IMR-90 (cell line): ENCODE measurements around the gene IER5L. TPM values are rescaled to one million over a fixed set of nuclear protein-coding genes. Genes with fewer than 3 reads are reported as not detected.
A peak's percentile ranks its signal among the peaks of the same experiment; 100 is the strongest.

Experiments
- ATAC-seq: fragments of 200-7000 bp; cut with Tn5 transposase; 2 replicates; pipeline ENCODE4 v1.9.1; 2020; ENCODE audit warnings: low read depth, mild to moderate bottlenecking, moderate library complexity
- BruUV-seq: library from RNA; stranded (reverse); fragments of 400-500 nt; replicated peaks from 2 replicates; lab custom pipeline; 2021; lab: Mats Ljungman, UMichigan
- CTCF ChIA-PET: fragments of 300-600 bp; formaldehyde crosslinking; extraction: SDS; loops from one replicate; lab custom pipeline; 2021; ENCODE audit warnings: antibody characterized with exemption; lab: Yijun Ruan, JAX
- POLR2A ChIA-PET: fragments of 300-600 bp; sonication (Branson Sonifier 250); formaldehyde crosslinking; loops from one replicate; lab custom pipeline; 2022; ENCODE audit warnings: antibody characterized with exemption; ENCODE audit not compliant: unreplicated experiment; lab: Charles Lee
- DNase-seq: peaks from one replicate; pipeline ENCODE4 v3.0.0; 2013
- H2AFZ ChIP-seq: replicated peaks from 2 replicates; pipeline ENCODE3; 2013; ENCODE audit warnings: low read length, mild to moderate bottlenecking; ENCODE audit not compliant: poor library complexity
- H2AK5ac ChIP-seq: 2 replicates; pipeline ENCODE4 v1.6.1; 2013; ENCODE audit warnings: low read depth, low read length, inconsistent platforms
- H2AK9ac ChIP-seq: replicated peaks from 2 replicates; pipeline ENCODE3; 2013; ENCODE audit warnings: mild to moderate bottlenecking, low read depth, low read length, moderate library complexity; ENCODE audit not compliant: poor library complexity
- H2BK120ac ChIP-seq: 2 replicates; pipeline ENCODE4 v1.6.1; 2013; ENCODE audit warnings: low read depth, low read length, inconsistent platforms
- H2BK15ac ChIP-seq: 3 replicates; pipeline ENCODE4 v1.6.1; 2013; ENCODE audit warnings: low read depth, low read length, inconsistent platforms
- H2BK20ac ChIP-seq: 2 replicates; pipeline ENCODE4 v1.6.1; 2013; ENCODE audit warnings: low read depth, mild to moderate bottlenecking, inconsistent platforms, low read length, moderate library complexity
- H2BK5ac ChIP-seq: 2 replicates; pipeline ENCODE4 v1.6.1; 2013; ENCODE audit warnings: mild to moderate bottlenecking, low read depth, low read length, inconsistent platforms; ENCODE audit not compliant: poor library complexity, severe bottlenecking
- H3K14ac ChIP-seq: replicated peaks from 2 replicates; pipeline ENCODE4 v1.6.1; 2013; ENCODE audit warnings: low read depth, low read length, inconsistent platforms
- H3K18ac ChIP-seq: 2 replicates; pipeline ENCODE4 v1.6.1; 2013; ENCODE audit warnings: low read depth, low read length, control low read depth
- H3K23ac ChIP-seq: 2 replicates; pipeline ENCODE4 v1.6.1; 2013; ENCODE audit warnings: low read depth, low read length, inconsistent platforms
- H3K27ac ChIP-seq: 2 replicates; pipeline ENCODE4 v1.5.1; 2013; ENCODE audit warnings: mild to moderate bottlenecking, control low read depth, low read length; ENCODE audit not compliant: insufficient read depth
- H3K27me3 ChIP-seq: 2 replicates; pipeline ENCODE4 v1.6.1; 2013; ENCODE audit warnings: low read length; ENCODE audit not compliant: control insufficient read depth, insufficient read depth
- H3K36me3 ChIP-seq: 2 replicates; pipeline ENCODE4 v1.6.1; 2013; ENCODE audit warnings: low read length, mixed read lengths; ENCODE audit not compliant: control insufficient read depth, insufficient read depth
- H3K4ac ChIP-seq: 2 replicates; pipeline ENCODE4 v1.6.1; 2013; ENCODE audit warnings: low read depth, low read length, inconsistent platforms
- H3K4me1 ChIP-seq: 2 replicates; pipeline ENCODE4 v1.6.1; 2013; ENCODE audit warnings: low read length, mixed read lengths; ENCODE audit not compliant: control insufficient read depth, insufficient read depth
- H3K4me2 ChIP-seq: 2 replicates; pipeline ENCODE4 v1.6.1; 2013; ENCODE audit warnings: low read depth, mild to moderate bottlenecking, control low read depth, low read length, moderate library complexity
- H3K4me3 ChIP-seq: 2 replicates; pipeline ENCODE4 v1.5.1; 2013; ENCODE audit warnings: low read depth, mild to moderate bottlenecking, control low read depth, low read length, moderate library complexity; ENCODE audit not compliant: insufficient read depth
- H3K56ac ChIP-seq: 2 replicates; pipeline ENCODE4 v1.6.1; 2013; ENCODE audit warnings: low read length, inconsistent platforms; ENCODE audit not compliant: insufficient read depth; ENCODE audit errors: extremely low read depth
- H3K79me1 ChIP-seq, 2 experiments: 2 replicates each; pipeline ENCODE4 v1.6.1; 2013; ENCODE audit warnings: low read length in 2 of 2, inconsistent platforms in 1 of 2, low read depth in 1 of 2
- H3K9ac ChIP-seq: 2 replicates; pipeline ENCODE4 v1.6.1; 2013; ENCODE audit warnings: low read depth, low read length, control low read depth
- H3K9me1 ChIP-seq: 2 replicates; pipeline ENCODE4 v1.6.1; 2013; ENCODE audit warnings: low read length, inconsistent platforms; ENCODE audit not compliant: insufficient read depth
- H3K9me3 ChIP-seq: 2 replicates; pipeline ENCODE4 v1.6.1; 2013; ENCODE audit warnings: low read length; ENCODE audit not compliant: control insufficient read depth, insufficient read depth
- H4K20me1 ChIP-seq: 2 replicates; pipeline ENCODE4 v1.6.1; 2013; ENCODE audit warnings: low read length, inconsistent platforms; ENCODE audit not compliant: insufficient read depth
- H4K5ac ChIP-seq: 2 replicates; pipeline ENCODE4 v1.6.1; 2013; ENCODE audit warnings: mild to moderate bottlenecking, low read depth, low read length, control low read depth
- H4K8ac ChIP-seq, 2 experiments: 2 replicates each; pipeline ENCODE4 v1.6.1; 2013; ENCODE audit warnings: low read depth in 2 of 2, low read length in 2 of 2, control low read depth in 1 of 2, inconsistent platforms in 1 of 2
- H4K91ac ChIP-seq: 2 replicates; pipeline ENCODE4 v1.6.1; 2013; ENCODE audit warnings: low read depth, low read length, inconsistent platforms; ENCODE audit not compliant: insufficient read depth
- FOS ChIP-seq: fragments of 150-350 bp; IDR thresholded peaks from 2 replicates; pipeline ENCODE4 v1.6.1; 2016; ENCODE audit warnings: low read depth, low read length
- WGBS, 2 experiments: methylation state at CpG; one replicate each; pipeline versions ENCODE4 v1.1.5 to v1.1.7; 2013; ENCODE audit warnings: missing lambda C conversion rate in 2 of 2; ENCODE audit not compliant: insufficient read length in 1 of 2; ENCODE audit errors: extremely low coverage in 2 of 2; 5-methylcytosine and 5-hydroxymethylcytosine counted together
- dilution Hi-C: fragments of 300-500 bp; cut with HindIII; formaldehyde crosslinking; loops from one replicate; pipeline ENCODE4 v1.14.3; 2018; ENCODE audit warnings: low sequenced_read_pairs; ENCODE audit not compliant: unreplicated experiment
- in situ Hi-C: fragments of 300-500 bp; cut with MboI; formaldehyde crosslinking; loops from 3 replicates; pipeline ENCODE4 v1.14.3; 2019; ENCODE audit warnings: low sequenced_read_pairs, inconsistent platforms, mixed read lengths
- intact Hi-C: fragments of 100-400 bp; cut with micrococcal nuclease; formaldehyde crosslinking; loops from 2 replicates; pipeline ENCODE4 v1.10.0; 2022
- polyA plus RNA-seq, 3 experiments: library from polyadenylated mRNA; depleted of rRNA; stranded (reverse); fragments of >200 nt; gene quantifications; 2 replicates each; pipeline ENCODE4 v1.2.3, GENCODE V29; 2012; ENCODE audit warnings: low replicate concordance in 1 of 3
- total RNA-seq: library from RNA; depleted of rRNA; stranded (reverse); fragments of >200 nt; gene quantifications from 2 replicates; pipeline ENCODE4 v1.2.3, GENCODE V29; 2012
- TF ChIP-seq, protein P1 (sequence below): conservative IDR thresholded peaks from 2 replicates; pipeline ENCODE4 v1.5.1; 2012; ENCODE audit warnings: mild to moderate bottlenecking, low read depth, low read length, improper control_type of control experiment

IER5L gene
- total and polyA plus RNA-seq, 2 of the 4 experiments (the other 2 are of a cell fraction), result 12.5 to 13.4 TPM

DNA sequence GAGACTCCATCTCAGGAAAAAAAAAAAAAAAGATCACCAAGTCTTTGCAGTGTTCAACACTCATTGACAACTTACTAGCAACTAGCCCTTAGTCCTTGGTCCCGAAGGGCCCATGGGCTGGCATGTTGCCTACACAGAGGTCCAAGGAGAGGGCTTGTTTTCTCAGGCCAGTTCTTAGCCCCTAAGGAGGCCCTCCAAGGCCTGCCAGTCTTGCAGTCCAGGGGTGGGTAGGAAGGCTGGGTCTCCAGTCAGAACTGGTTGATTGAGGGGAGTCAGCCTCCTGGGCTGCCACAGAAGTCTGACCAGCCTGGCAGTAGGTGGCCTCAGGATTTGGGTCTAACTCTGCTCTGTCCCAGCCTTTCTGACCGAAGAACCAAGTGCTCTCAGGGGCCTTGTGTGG is 32.7 kb downstream of the IER5L start:
- peak overlapping the region; percentile 79 for H2BK20ac ChIP-seq
- no peak for DNase-seq
- peak overlapping the region; percentile 94 for H4K91ac ChIP-seq
- peaks cover 18% of the 10 kb centered on the region for H3K9me1 ChIP-seq
- peak overlapping the region; percentile 65 for H3K9ac ChIP-seq
- H3K4ac ChIP-seq, result peak overlapping the region; percentile 91
- peak overlapping the region; percentile 73 for H3K14ac ChIP-seq
- H3K18ac ChIP-seq, result peak overlapping the region; percentile 79
- H3K36me3 ChIP-seq, result peaks cover 27% of the 10 kb centered on the region
- POLR2A ChIA-PET, result interaction anchor here (1.0 kb wide), 1 partner anchor 33 kb away, joined by 3 read pairs; the partner anchor contains the start of gene IER5L
- H3K56ac ChIP-seq, result peak overlapping the region; percentile 39; the same call in 1 of the 2 replicates
- CTCF ChIA-PET, result interaction anchor here (0.7 to 1.5 kb wide), 2 partner anchors 29 to 472 kb away, joined by 4 to 5 read pairs; no protein-coding TSS in a partner anchor
- H3K27ac ChIP-seq, result peak overlapping the region; percentile 94
- in situ Hi-C loops (no loop called here), intact Hi-C loops (no loop called here), dilution Hi-C loops (no loop called here)
- TF ChIP-seq, protein P1, sequence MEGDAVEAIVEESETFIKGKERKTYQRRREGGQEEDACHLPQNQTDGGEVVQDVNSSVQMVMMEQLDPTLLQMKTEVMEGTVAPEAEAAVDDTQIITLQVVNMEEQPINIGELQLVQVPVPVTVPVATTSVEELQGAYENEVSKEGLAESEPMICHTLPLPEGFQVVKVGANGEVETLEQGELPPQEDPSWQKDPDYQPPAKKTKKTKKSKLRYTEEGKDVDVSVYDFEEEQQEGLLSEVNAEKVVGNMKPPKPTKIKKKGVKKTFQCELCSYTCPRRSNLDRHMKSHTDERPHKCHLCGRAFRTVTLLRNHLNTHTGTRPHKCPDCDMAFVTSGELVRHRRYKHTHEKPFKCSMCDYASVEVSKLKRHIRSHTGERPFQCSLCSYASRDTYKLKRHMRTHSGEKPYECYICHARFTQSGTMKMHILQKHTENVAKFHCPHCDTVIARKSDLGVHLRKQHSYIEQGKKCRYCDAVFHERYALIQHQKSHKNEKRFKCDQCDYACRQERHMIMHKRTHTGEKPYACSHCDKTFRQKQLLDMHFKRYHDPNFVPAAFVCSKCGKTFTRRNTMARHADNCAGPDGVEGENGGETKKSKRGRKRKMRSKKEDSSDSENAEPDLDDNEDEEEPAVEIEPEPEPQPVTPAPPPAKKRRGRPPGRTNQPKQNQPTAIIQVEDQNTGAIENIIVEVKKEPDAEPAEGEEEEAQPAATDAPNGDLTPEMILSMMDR, result no peak
- TF ChIP-seq FOS, result no peak
- no CpG with 5 or more reads among the region's 2 CpGs for WGBS, 2 experiments
- no peak overlapping the region; the same call in 1 of the 2 replicates for H3K4me2 ChIP-seq
- no peaks in the 10 kb centered on the region for H3K9me3 ChIP-seq
- H3K23ac ChIP-seq, result peak overlapping the region; percentile 69
- no peak for ATAC-seq
- H2AFZ ChIP-seq, result peak overlapping the region; percentile 45
- peaks cover 52% of the 10 kb centered on the region for H3K4me1 ChIP-seq
- H4K5ac ChIP-seq, result peak overlapping the region; percentile 69
- H2BK5ac ChIP-seq, result peak overlapping the region; percentile 94
- peak overlapping the region; percentile 83 to 98 for H4K8ac ChIP-seq
- H2AK9ac ChIP-seq, result peak overlapping the region; percentile 98
- peaks cover 18 to 76% of the 10 kb centered on the region in 2 experiments for H3K79me1 ChIP-seq
- no peaks in the 10 kb centered on the region for H3K27me3 ChIP-seq
- H2AK5ac ChIP-seq, result peak overlapping the region; percentile 98
- H4K20me1 ChIP-seq, result no peaks in the 10 kb centered on the region; the same call in 1 of the 2 replicates
- peak overlapping the region; percentile 92 for H2BK120ac ChIP-seq
- peak overlapping the region; percentile 57; the same call in 2 of the 3 replicates for H2BK15ac ChIP-seq
- H3K4me3 ChIP-seq, result no peak overlapping the region
- no TSS peak for BruUV-seq
